MM.1S (cell line): Measurements from ENCODE around the gene ZNF292.

Source experiments
- CTCF ChIP-seq: fragments of 300-600 bp; sonication (generic); IDR thresholded peaks from 2 replicates; pipeline ENCODE4 v1.5.1; 2016; ENCODE audit warnings: antibody characterized with exemption, low read length, mixed read lengths
- EZH2 ChIP-seq: fragments of 300-600 bp; sonication (generic); optimal IDR thresholded peaks from 2 replicates; pipeline ENCODE3; 2017; ENCODE audit warnings: low read depth, mild to moderate bottlenecking, antibody characterized with exemption, low read length, mixed read lengths
- EZH2phosphoT487 ChIP-seq: fragments of 300-600 bp; sonication (generic); IDR thresholded peaks from 2 replicates; pipeline ENCODE4 v1.6.1; 2018; ENCODE audit warnings: antibody characterized with exemption, low read length

- TF ChIP-seq CTCF (no peak), EZH2 (no peak), EZH2phosphoT487 (no peak)
Measured at GRCh38 chr6:87220997-87221396, 65.6 kb downstream of the ZNF292 start.
